HG03280 (cell line): Measurements from ENCODE around the gene CD300LG.

Source experiments
- ATAC-seq: cut with Tn5 transposase; IDR thresholded peaks from one replicate; pipeline ENCODE4 v1.9.1; 2021; ENCODE audit warnings: mild to moderate bottlenecking, moderate library complexity; ENCODE audit not compliant: unreplicated experiment

Gene CD300LG

GRCh38 chr17:43905400-43905984 lies 58.5 kb downstream of the CD300LG start:
- no peak for ATAC-seq

- no peak for ATAC-seq
Measured at GRCh38 chr17:43905985-43906852, 59.2 kb downstream of the CD300LG start.

- ATAC-seq, result no peak
Measured at GRCh38 chr17:43906951-43907424, 60.0 kb downstream of the CD300LG start.

- ATAC-seq, result no peak
Measured at GRCh38 chr17:43907425-43907981, 60.5 kb downstream of the CD300LG start, which contains the start of gene MPP2. MPP2 (minus strand) TSS chr17:43907536; CDS start chr17:43904460, 3,076 bp downstream.

GRCh38 chr17:43907998-43908721 lies 61.2 kb downstream of the CD300LG start:
- no peak for ATAC-seq

- ATAC-seq, result no peak
Measured at GRCh38 chr17:43909537-43910231, 62.7 kb downstream of the CD300LG start.

- no peak for ATAC-seq
Measured at GRCh38 chr17:43911904-43912303, 64.9 kb downstream of the CD300LG start.

- ATAC-seq, result no peak
Measured at GRCh38 chr17:43912635-43913304, 65.8 kb downstream of the CD300LG start.
